HUES64 (cell line): ENCODE measurements around the gene RNF152.

Experiments used
- H3K27ac ChIP-seq: 2 replicates; pipeline ENCODE4 v1.7.0; 2013; ENCODE audit warnings: low read depth, low read length, inconsistent platforms
- H3K27me3 ChIP-seq: 2 replicates; pipeline ENCODE4 v1.6.1; 2013; ENCODE audit warnings: mild to moderate bottlenecking, low read length; ENCODE audit not compliant: insufficient read depth
- H3K36me3 ChIP-seq: 2 replicates; pipeline ENCODE4 v1.6.1; 2013; ENCODE audit warnings: mild to moderate bottlenecking, low read length; ENCODE audit not compliant: insufficient read depth
- H3K4me1 ChIP-seq: 2 replicates; pipeline ENCODE4 v1.6.1; 2013; ENCODE audit warnings: mild to moderate bottlenecking, low read length, moderate library complexity; ENCODE audit not compliant: insufficient read depth
- H3K4me3 ChIP-seq: 2 replicates; pipeline ENCODE4 v1.5.1; 2013; ENCODE audit warnings: mild to moderate bottlenecking, low read length, moderate library complexity
- H3K9ac ChIP-seq: 2 replicates; pipeline ENCODE4 v1.6.1; 2013; ENCODE audit warnings: mild to moderate bottlenecking, low read depth, low read length
- H3K9me3 ChIP-seq: 2 replicates; pipeline ENCODE4 v1.6.1; 2013; ENCODE audit warnings: low read depth, low read length; ENCODE audit not compliant: insufficient read depth
- WGBS: fragments of 150-250, 120-280 bp; methylation state at CpG from one replicate; pipeline ENCODE4 v1.1.7; 2013; ENCODE audit warnings: missing lambda C conversion rate; 5-methylcytosine and 5-hydroxymethylcytosine counted together

The RNF152 gene

GRCh38 chr18:61870151-61870550, 22.7 kb downstream of the RNF152 start:
- H3K36me3 ChIP-seq = no peaks in the 10 kb centered on the region
- H3K9ac ChIP-seq = no peak overlapping the region
- H3K27me3 ChIP-seq = no peaks in the 10 kb centered on the region
- H3K9me3 ChIP-seq = no peaks in the 10 kb centered on the region
- no peak overlapping the region for H3K27ac ChIP-seq
- no peaks in the 10 kb centered on the region for H3K4me1 ChIP-seq
- WGBS = 71% methylated on average over 8 of the region's 8 CpGs
- H3K4me3 ChIP-seq = no peak overlapping the region

GRCh38 chr18:61869636-61870035, 23.2 kb downstream of the RNF152 start:
- no peak overlapping the region for H3K27ac ChIP-seq
- WGBS = 94% methylated on average over 4 of the region's 4 CpGs
- H3K9me3 ChIP-seq = no peaks in the 10 kb centered on the region
- H3K36me3 ChIP-seq = no peaks in the 10 kb centered on the region
- H3K27me3 ChIP-seq = no peaks in the 10 kb centered on the region
- H3K4me1 ChIP-seq = no peaks in the 10 kb centered on the region
- no peak overlapping the region for H3K9ac ChIP-seq
- H3K4me3 ChIP-seq = no peak overlapping the region

GRCh38 chr18:61865466-61866175, 27.2 kb downstream of the RNF152 start:
- Histone ChIP-seq H3K36me3 (no peaks in the 10 kb centered on the region), H3K4me3 (no peak overlapping the region), H3K9ac (no peak overlapping the region), H3K4me1 (no peaks in the 10 kb centered on the region), H3K27ac (no peak overlapping the region), H3K9me3 (no peaks in the 10 kb centered on the region), H3K27me3 (no peaks in the 10 kb centered on the region)
- 94% methylated on average over 3 of the region's 3 CpGs for WGBS

- Histone ChIP-seq H3K4me1 (no peaks in the 10 kb centered on the region), H3K9me3 (no peaks in the 10 kb centered on the region), H3K4me3 (no peak overlapping the region), H3K9ac (no peak overlapping the region), H3K36me3 (no peaks in the 10 kb centered on the region), H3K27me3 (no peaks in the 10 kb centered on the region), H3K27ac (no peak overlapping the region)
- 94% methylated on average over 3 of the region's 3 CpGs for WGBS
Observed at GRCh38 chr18:61861372-61861771, 31.4 kb downstream of the RNF152 start.

- WGBS = 98% methylated on average over 5 of the region's 6 CpGs
- H3K27ac ChIP-seq = no peak overlapping the region
- H3K27me3 ChIP-seq = no peaks in the 10 kb centered on the region
- no peak overlapping the region for H3K4me3 ChIP-seq
- no peaks in the 10 kb centered on the region for H3K9me3 ChIP-seq
- no peaks in the 10 kb centered on the region for H3K36me3 ChIP-seq
- H3K9ac ChIP-seq = no peak overlapping the region
- H3K4me1 ChIP-seq = no peaks in the 10 kb centered on the region
Observed at GRCh38 chr18:61860302-61860701, 32.5 kb downstream of the RNF152 start.

- Histone ChIP-seq H3K27me3 (no peaks in the 10 kb centered on the region), H3K4me3 (no peak overlapping the region), H3K36me3 (no peaks in the 10 kb centered on the region), H3K9me3 (no peaks in the 10 kb centered on the region), H3K4me1 (peaks cover 4% of the 10 kb centered on the region; the same call in 1 of the 2 replicates), H3K27ac (no peak overlapping the region), H3K9ac (no peak overlapping the region)
- 97% methylated on average over 9 of the region's 9 CpGs for WGBS
Observed at GRCh38 chr18:61859113-61859512, 33.7 kb downstream of the RNF152 start.

- 92% methylated on average over 4 of the region's 4 CpGs for WGBS
- Histone ChIP-seq H3K4me1 (peaks cover 11% of the 10 kb centered on the region; the same call in 1 of the 2 replicates), H3K9ac (no peak overlapping the region)
Observed at GRCh38 chr18:61856678-61857077, 36.1 kb downstream of the RNF152 start.

GRCh38 chr18:61855449-61856378, 37.1 kb downstream of the RNF152 start:
- Histone ChIP-seq H3K27ac (no peak overlapping the region), H3K4me1 (peaks cover 11% of the 10 kb centered on the region; the same call in 1 of the 2 replicates), H3K9me3 (no peaks in the 10 kb centered on the region), H3K36me3 (no peaks in the 10 kb centered on the region), H3K9ac (no peak overlapping the region), H3K4me3 (no peak overlapping the region), H3K27me3 (no peaks in the 10 kb centered on the region)
- WGBS = 96% methylated on average over 19 of the region's 19 CpGs

More at GRCh38 chr18:61856678-61857077, 36.1 kb downstream of the RNF152 start:
- no peak overlapping the region for H3K27ac ChIP-seq
- no peak overlapping the region for H3K4me3 ChIP-seq
- H3K9me3 ChIP-seq = no peaks in the 10 kb centered on the region
- H3K36me3 ChIP-seq = no peaks in the 10 kb centered on the region
- no peaks in the 10 kb centered on the region for H3K27me3 ChIP-seq

- Histone ChIP-seq H3K36me3 (no peaks in the 10 kb centered on the region), H3K9me3 (no peaks in the 10 kb centered on the region), H3K9ac (no peak overlapping the region), H3K27me3 (no peaks in the 10 kb centered on the region), H3K4me1 (peaks cover 11% of the 10 kb centered on the region; the same call in 1 of the 2 replicates), H3K27ac (no peak overlapping the region), H3K4me3 (no peak overlapping the region)
- WGBS = 91% methylated on average over 9 of the region's 9 CpGs
Observed at GRCh38 chr18:61854578-61855448, 38.0 kb downstream of the RNF152 start.

GRCh38 chr18:61853855-61854254, 39.0 kb downstream of the RNF152 start:
- Histone ChIP-seq H3K27me3 (no peaks in the 10 kb centered on the region), H3K9ac (no peak overlapping the region), H3K27ac (no peak overlapping the region; the same call in 1 of the 2 replicates), H3K4me3 (no peak overlapping the region), H3K4me1 (peaks cover 11% of the 10 kb centered on the region; the same call in 1 of the 2 replicates), H3K36me3 (no peaks in the 10 kb centered on the region), H3K9me3 (no peaks in the 10 kb centered on the region)
- 92% methylated on average over 3 of the region's 3 CpGs for WGBS
